Measurements from ENCODE around the gene MBNL1.

MBNL1 gene

DNA sequence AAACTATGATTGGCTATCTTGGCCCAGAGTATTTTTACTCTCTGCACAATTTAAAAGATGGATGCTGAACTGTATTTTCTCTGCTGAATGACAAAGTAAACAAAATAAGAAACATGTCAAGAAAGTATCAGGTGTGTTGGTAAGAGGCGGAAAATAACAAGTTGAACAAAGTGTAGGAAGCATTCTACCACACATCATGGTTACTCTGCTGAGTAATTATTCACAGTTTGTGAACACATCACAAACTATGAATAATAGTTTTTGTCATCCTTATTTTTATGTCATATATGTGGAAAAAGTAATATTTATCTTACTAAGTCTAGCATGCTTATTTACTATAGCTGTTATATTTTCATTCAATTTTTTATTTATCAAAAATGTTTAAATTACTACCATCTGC is 229.2 kb downstream of the MBNL1 start:
- ATAC-seq = no peak

DNA sequence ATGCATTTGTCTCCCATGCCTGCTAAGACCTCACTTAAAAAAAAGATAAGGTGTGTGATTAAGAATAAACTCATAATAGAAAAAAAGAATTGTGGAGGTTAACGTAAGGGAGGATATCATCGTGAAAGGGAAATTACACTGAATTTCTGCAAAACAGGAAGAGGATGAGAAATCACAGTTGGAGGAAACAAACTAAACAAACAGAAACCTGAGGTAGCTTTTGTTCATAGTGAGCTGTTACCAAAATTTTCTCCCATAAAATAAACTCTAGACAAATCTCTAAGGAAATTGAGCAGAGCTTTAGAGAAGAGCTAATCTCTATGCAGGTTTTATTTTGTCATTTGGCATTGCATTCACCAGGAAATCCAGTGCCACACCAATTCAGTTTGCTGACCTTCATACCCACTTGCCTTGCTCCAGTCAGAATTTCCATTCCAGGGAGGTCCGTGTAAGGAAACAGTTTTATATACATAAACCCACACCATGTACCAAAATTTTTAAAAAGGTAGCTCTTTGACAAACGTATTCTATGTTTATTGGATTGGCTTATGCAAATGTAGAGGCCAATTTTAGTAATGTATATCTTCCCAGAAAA is 231.2 kb downstream of the MBNL1 start:
- ATAC-seq = no peak
- TF ChIP-seq ZNF70 (CRISPR knock-in tag; IDR thresholded peaks at IDR 0.05) (no peak), ARNTL (CRISPR knock-in tag; IDR thresholded peaks at IDR 0.05; ENCODE audit: borderline replicate concordance, low read depth) (no peak), ZFP30 (CRISPR knock-in tag; IDR thresholded peaks at IDR 0.05) (no peak), PPARA (CRISPR knock-in tag; IDR thresholded peaks at IDR 0.05; ENCODE audit: borderline replicate concordance) (no peak), ESRRG (CRISPR knock-in tag; IDR thresholded peaks at IDR 0.05) (no peak), ZNF565 (CRISPR knock-in tag; conservative IDR thresholded peaks at IDR 0.05; ENCODE audit: low read depth) (no peak)
- TF ChIP-seq, protein P1, sequence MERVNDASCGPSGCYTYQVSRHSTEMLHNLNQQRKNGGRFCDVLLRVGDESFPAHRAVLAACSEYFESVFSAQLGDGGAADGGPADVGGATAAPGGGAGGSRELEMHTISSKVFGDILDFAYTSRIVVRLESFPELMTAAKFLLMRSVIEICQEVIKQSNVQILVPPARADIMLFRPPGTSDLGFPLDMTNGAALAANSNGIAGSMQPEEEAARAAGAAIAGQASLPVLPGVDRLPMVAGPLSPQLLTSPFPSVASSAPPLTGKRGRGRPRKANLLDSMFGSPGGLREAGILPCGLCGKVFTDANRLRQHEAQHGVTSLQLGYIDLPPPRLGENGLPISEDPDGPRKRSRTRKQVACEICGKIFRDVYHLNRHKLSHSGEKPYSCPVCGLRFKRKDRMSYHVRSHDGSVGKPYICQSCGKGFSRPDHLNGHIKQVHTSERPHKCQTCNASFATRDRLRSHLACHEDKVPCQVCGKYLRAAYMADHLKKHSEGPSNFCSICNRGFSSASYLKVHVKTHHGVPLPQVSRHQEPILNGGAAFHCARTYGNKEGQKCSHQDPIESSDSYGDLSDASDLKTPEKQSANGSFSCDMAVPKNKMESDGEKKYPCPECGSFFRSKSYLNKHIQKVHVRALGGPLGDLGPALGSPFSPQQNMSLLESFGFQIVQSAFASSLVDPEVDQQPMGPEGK (CRISPR knock-in tag; IDR thresholded peaks at IDR 0.05; ENCODE audit: borderline replicate concordance) = no peak
- TF ChIP-seq, protein P2, sequence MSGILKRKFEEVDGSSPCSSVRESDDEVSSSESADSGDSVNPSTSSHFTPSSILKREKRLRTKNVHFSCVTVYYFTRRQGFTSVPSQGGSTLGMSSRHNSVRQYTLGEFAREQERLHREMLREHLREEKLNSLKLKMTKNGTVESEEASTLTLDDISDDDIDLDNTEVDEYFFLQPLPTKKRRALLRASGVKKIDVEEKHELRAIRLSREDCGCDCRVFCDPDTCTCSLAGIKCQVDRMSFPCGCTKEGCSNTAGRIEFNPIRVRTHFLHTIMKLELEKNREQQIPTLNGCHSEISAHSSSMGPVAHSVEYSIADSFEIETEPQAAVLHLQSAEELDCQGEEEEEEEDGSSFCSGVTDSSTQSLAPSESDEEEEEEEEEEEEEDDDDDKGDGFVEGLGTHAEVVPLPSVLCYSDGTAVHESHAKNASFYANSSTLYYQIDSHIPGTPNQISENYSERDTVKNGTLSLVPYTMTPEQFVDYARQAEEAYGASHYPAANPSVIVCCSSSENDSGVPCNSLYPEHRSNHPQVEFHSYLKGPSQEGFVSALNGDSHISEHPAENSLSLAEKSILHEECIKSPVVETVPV (CRISPR knock-in tag; IDR thresholded peaks at IDR 0.05) = no peak
- TF ChIP-seq, protein P3, sequence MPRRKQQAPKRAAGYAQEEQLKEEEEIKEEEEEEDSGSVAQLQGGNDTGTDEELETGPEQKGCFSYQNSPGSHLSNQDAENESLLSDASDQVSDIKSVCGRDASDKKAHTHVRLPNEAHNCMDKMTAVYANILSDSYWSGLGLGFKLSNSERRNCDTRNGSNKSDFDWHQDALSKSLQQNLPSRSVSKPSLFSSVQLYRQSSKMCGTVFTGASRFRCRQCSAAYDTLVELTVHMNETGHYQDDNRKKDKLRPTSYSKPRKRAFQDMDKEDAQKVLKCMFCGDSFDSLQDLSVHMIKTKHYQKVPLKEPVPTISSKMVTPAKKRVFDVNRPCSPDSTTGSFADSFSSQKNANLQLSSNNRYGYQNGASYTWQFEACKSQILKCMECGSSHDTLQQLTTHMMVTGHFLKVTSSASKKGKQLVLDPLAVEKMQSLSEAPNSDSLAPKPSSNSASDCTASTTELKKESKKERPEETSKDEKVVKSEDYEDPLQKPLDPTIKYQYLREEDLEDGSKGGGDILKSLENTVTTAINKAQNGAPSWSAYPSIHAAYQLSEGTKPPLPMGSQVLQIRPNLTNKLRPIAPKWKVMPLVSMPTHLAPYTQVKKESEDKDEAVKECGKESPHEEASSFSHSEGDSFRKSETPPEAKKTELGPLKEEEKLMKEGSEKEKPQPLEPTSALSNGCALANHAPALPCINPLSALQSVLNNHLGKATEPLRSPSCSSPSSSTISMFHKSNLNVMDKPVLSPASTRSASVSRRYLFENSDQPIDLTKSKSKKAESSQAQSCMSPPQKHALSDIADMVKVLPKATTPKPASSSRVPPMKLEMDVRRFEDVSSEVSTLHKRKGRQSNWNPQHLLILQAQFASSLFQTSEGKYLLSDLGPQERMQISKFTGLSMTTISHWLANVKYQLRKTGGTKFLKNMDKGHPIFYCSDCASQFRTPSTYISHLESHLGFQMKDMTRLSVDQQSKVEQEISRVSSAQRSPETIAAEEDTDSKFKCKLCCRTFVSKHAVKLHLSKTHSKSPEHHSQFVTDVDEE (CRISPR knock-in tag; IDR thresholded peaks at IDR 0.05) = no peak

More for the DNA sequence above, 229.2 kb downstream of the MBNL1 start:
- TF ChIP-seq, protein P2 (CRISPR knock-in tag; IDR thresholded peaks at IDR 0.05) = no peak
- TF ChIP-seq ZFP3 (CRISPR knock-in tag; IDR thresholded peaks at IDR 0.05) = no peak
- TF ChIP-seq, protein P3 (CRISPR knock-in tag; IDR thresholded peaks at IDR 0.05) = no peak
- TF ChIP-seq ZNF565 (CRISPR knock-in tag; conservative IDR thresholded peaks at IDR 0.05; ENCODE audit: low read depth) = no peak
- no peak for TF ChIP-seq TOX (CRISPR knock-in tag; IDR thresholded peaks at IDR 0.05; ENCODE audit: borderline replicate concordance)
- no peak for TF ChIP-seq ZNF70 (CRISPR knock-in tag; IDR thresholded peaks at IDR 0.05)
- no peak for TF ChIP-seq PPARA (CRISPR knock-in tag; IDR thresholded peaks at IDR 0.05; ENCODE audit: borderline replicate concordance)
- no peak for TF ChIP-seq ESRRG (CRISPR knock-in tag; IDR thresholded peaks at IDR 0.05)
- TF ChIP-seq POU6F1 (CRISPR knock-in tag; IDR thresholded peaks at IDR 0.05; ENCODE audit: borderline replicate concordance, low read depth) = no peak
- no peak for TF ChIP-seq TCF4 (CRISPR knock-in tag; IDR thresholded peaks at IDR 0.05; ENCODE audit: borderline replicate concordance)
- TF ChIP-seq ARNTL (CRISPR knock-in tag; IDR thresholded peaks at IDR 0.05; ENCODE audit: borderline replicate concordance, low read depth) = no peak
- TF ChIP-seq, protein P1 (CRISPR knock-in tag; IDR thresholded peaks at IDR 0.05; ENCODE audit: borderline replicate concordance) = no peak
